ENCODE measurements around the gene IL1R2. TPM values are rescaled to one million over a fixed set of nuclear protein-coding genes. Genes with fewer than 3 reads are reported as not detected.
A peak's percentile ranks its signal among the peaks of the same experiment; 100 is the strongest.

IL1R2 gene
- total RNA-seq, 2 donors from 2014 or later: 8.2 to 11.0 TPM

DNA sequence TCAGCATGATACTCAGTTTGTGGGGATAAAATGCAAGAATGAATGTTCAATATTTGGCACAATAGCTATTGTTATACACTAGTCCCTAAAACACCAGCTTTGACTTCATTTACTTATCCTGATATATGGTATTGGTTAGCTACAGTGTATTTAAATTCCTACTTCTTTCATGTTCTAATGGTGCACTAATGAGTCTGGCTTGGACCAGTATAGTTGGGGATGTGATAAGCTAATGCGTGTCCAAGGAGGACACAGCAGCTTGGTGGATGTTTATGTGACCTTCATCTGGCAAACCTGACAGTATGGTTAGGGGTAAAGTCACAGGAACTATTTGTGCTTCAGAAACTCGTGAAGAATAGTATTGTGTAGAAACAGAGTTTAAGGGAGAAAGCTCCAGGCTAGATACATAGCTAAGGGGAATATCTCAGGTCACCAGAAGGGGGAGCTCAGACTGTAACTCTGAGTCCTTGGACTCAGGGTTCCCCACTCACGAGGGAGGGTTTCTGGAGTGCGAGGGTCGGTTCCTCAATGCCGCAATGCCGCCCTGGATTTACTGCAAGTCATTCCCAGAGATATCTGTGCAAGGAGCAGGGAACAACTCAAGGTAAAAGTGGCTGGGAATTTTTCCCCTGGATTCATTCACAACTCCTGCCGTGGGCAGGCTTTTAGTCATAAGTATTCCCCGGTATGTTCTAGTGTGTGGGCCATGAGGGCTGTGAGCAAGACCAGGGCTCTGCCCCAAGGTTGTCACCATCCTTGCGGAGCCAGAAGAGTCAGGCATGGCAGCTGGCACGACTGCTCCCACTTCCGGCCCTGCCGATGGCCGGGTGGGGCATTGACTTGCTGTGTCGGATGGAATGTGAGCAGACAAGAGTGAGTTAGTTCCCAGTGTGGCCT, 14.5 kb downstream of the IL1R2 start:
- DNase-seq (peak; percentile 56 to 57), ATAC-seq (replicated peaks in 1 of 2) (no peak)
- Mint-ChIP-seq H3K9me3 (no peaks in the 10 kb centered on the region), H3K4me3 (peak overlapping the region in 1 of 2 donors; percentile 25), H3K27ac (no peak overlapping the region), H3K4me1 (ENCODE audit: low read depth) (peaks cover 16% of the 10 kb centered on the region), H3K36me3 (ENCODE audit: insufficient read depth in 2 of 2) (peaks cover 4% of the 10 kb centered on the region in 2 donors), H3K27me3 (ENCODE audit: low read depth) (peaks cover 8% of the 10 kb centered on the region)

DNA sequence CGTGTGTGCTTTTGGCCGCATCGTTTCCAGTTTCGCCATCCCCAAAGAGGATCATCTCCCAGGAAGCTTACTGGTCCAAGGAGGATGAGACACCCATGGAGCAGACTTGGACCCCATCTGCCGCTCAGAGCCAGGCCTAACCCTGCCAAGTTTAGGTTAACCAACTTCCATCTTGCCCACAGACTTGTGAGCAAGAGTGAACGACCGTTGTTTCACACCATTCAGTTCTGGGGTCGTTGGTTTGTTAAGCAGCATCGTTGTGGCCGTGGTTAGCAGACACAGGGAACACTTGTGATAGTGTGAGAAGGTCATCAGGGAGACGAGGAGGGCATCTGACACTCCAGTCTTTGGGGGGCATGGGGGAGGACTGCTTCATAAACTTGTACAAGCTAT, 15.1 kb downstream of the IL1R2 start:
- ATAC-seq (replicated peaks in 1 of 2) (no peak), DNase-seq (no peak)
- Mint-ChIP-seq H3K27me3 (ENCODE audit: low read depth) (peaks cover 8% of the 10 kb centered on the region), H3K36me3 (ENCODE audit: insufficient read depth in 2 of 2) (peaks cover 6 to 9% of the 10 kb centered on the region in 2 donors), H3K4me1 (ENCODE audit: low read depth) (peaks cover 19% of the 10 kb centered on the region), H3K4me3 (no peak overlapping the region), H3K27ac (no peak overlapping the region), H3K9me3 (no peaks in the 10 kb centered on the region)

DNA sequence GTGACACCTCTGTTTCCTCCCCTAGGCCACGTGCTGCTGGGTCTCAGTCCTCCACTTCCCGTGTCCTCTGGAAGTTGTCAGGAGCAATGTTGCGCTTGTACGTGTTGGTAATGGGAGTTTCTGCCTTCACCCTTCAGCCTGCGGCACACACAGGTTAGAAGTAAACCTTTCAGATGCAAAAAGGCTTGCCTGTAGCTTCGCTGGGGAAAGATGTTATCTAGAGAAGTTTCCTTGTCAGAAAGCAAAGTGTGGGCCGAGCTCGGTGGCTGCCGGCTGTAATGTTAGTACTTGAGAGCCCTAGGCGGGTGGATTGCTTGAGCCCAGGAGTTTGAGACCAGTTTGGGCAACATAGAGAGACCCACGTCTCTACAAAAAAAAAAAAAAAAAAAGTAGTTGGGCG, 16.7 kb downstream of the IL1R2 start:
- Mint-ChIP-seq H3K27ac (peak overlapping the region; percentile 35), H3K36me3 (ENCODE audit: insufficient read depth in 2 of 2) (peaks cover 11 to 16% of the 10 kb centered on the region in 2 donors), H3K4me1 (ENCODE audit: low read depth) (peaks cover 33% of the 10 kb centered on the region), H3K9me3 (peaks cover 2 to 3% of the 10 kb centered on the region in 2 donors), H3K27me3 (ENCODE audit: low read depth) (peaks cover 8% of the 10 kb centered on the region), H3K4me3 (no peak overlapping the region)
- DNase-seq (no peak), ATAC-seq (replicated peaks in 1 of 2) (no peak)

DNA sequence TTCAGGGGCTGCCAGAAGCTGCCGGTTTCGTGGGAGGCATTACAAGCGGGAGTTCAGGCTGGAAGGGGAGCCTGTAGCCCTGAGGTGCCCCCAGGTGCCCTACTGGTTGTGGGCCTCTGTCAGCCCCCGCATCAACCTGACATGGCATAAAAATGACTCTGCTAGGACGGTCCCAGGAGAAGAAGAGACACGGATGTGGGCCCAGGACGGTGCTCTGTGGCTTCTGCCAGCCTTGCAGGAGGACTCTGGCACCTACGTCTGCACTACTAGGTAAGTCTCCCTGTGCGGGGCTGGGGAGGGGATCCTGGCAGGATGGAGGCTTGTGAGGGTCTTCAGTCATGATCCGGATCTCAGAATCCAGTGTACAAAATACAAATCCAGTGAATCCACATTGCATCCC, 17.8 kb downstream of the IL1R2 start:
- no peak overlapping the region for H3K27ac Mint-ChIP-seq
- H3K4me1 Mint-ChIP-seq (ENCODE audit: low read depth): peaks cover 44% of the 10 kb centered on the region
- H3K36me3 Mint-ChIP-seq (ENCODE audit: insufficient read depth in 2 of 2): peaks cover 11 to 18% of the 10 kb centered on the region in 2 donors
- H3K4me3 Mint-ChIP-seq: no peak overlapping the region
- no peak for ATAC-seq (replicated peaks in 1 of 2)
- DNase-seq: no peak
- peaks cover 2 to 3% of the 10 kb centered on the region in 2 donors for H3K9me3 Mint-ChIP-seq
- H3K27me3 Mint-ChIP-seq (ENCODE audit: low read depth): peaks cover 8% of the 10 kb centered on the region

DNA sequence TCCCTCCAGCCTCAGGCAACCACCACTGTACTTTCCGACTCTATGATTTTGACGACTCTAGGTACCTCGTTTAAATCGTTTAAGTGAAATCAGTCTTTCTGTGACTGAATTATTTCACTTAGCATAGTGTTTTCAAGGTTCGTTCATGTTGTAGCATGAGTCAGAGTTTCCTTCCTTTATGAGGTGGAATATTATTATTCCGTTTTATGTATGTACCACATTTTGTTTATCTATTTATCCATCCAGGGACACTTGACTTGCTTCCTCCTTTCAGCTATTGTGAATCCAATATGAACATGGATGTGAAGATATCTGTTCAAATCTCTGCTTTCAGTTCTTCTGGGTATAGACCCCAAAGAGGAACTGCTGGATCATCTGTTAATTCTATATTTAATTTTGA, 19.1 kb downstream of the IL1R2 start:
- DNase-seq: no peak
- Mint-ChIP-seq H3K36me3 (ENCODE audit: insufficient read depth in 2 of 2) (peaks cover 11 to 18% of the 10 kb centered on the region in 2 donors), H3K27ac (peak overlapping the region; percentile 3), H3K4me1 (ENCODE audit: low read depth) (peaks cover 44% of the 10 kb centered on the region), H3K4me3 (peak overlapping the region; percentile 3 to 14), H3K9me3 (peaks cover 2 to 3% of the 10 kb centered on the region in 2 donors), H3K27me3 (ENCODE audit: low read depth) (peaks cover 8% of the 10 kb centered on the region)
- peak; percentile 42 to 57 for ATAC-seq (replicated peaks in 1 of 2)

DNA sequence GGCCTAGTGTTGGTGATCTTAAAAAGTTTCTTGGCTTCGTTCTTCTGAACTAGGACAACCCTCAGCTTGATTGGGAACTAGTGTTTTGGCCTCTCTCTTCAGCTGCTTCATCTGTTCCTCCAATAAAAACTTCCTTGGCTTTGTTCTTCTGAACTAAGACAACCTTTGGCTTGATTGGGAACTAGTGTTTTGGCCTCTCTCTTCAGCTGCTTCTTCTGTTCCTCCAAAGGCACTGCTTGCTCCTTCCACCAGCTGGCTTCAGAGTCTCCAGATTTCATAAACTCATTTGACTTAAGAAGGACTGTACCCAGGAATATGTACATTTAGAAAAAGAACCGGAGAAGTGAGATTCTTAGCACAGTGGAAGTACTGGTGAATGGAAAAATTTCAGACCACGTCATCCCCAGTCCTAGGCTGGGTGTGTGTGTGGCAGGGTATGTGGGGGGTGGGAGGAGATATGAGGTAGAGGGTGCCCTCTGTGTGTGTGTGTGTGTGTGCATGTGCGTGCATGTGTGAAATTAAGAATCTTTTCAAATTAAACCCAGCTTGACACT, 20.4 kb downstream of the IL1R2 start:
- Mint-ChIP-seq H3K9me3 (peaks cover 2 to 3% of the 10 kb centered on the region in 2 donors), H3K36me3 (ENCODE audit: insufficient read depth in 2 of 2) (peaks cover 11 to 18% of the 10 kb centered on the region in 2 donors), H3K27me3 (ENCODE audit: low read depth) (peaks cover 8% of the 10 kb centered on the region), H3K4me3 (peak overlapping the region in 1 of 2 donors; percentile 5), H3K4me1 (ENCODE audit: low read depth) (peaks cover 44% of the 10 kb centered on the region), H3K27ac (peak overlapping the region; percentile 35)
- DNase-seq: no peak
- no peak for ATAC-seq (replicated peaks in 1 of 2)

DNA sequence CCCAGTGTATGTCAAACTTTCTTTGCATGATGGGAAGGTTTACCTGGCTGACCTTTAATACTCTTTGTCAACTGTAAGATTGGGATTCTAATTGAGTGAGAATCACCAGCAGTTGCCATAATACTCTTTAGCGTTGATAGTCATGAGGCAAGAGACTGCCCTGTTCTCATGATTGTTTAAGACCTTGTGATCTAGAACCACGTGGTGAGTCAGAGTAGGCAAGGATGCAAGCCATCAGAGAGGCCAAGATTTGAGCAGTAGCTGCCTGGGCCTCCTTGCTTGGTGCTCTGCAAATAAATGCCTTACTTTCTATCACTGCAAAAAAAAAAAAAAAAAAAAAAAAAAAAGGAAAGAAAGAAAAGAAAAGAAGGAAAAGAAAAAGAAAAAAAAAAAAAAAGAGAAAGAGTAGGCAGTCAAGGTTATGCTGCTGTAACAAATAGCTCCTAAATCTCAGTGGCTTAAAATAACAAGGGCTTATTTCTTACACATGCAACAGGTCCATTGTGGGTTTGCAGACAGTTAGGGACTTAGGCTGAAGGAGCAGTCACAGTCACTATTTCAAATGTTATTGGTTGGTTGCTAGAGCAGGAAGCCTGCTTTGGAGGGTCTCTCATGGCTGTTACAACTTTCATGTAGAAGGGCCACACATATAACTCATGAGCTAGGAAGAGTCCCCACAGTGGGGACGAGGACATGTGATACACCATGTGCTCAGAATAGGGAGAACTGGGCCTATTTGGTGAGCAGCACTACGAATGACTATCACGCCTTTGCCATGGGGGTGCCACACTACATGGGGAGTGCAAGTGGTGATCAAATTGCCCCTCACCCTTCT, 21.7 kb downstream of the IL1R2 start:
- DNase-seq: no peak
- ATAC-seq (replicated peaks in 1 of 2): peak; percentile 59 to 61
- peaks cover 2 to 3% of the 10 kb centered on the region in 2 donors for H3K9me3 Mint-ChIP-seq
- H3K4me1 Mint-ChIP-seq (ENCODE audit: low read depth): peaks cover 50% of the 10 kb centered on the region
- H3K27me3 Mint-ChIP-seq (ENCODE audit: low read depth): no peaks in the 10 kb centered on the region
- H3K27ac Mint-ChIP-seq: no peak overlapping the region
- peak overlapping the region in 1 of 2 donors; percentile 40 for H3K4me3 Mint-ChIP-seq
- H3K36me3 Mint-ChIP-seq (ENCODE audit: insufficient read depth in 2 of 2): peaks cover 11 to 18% of the 10 kb centered on the region in 2 donors

DNA sequence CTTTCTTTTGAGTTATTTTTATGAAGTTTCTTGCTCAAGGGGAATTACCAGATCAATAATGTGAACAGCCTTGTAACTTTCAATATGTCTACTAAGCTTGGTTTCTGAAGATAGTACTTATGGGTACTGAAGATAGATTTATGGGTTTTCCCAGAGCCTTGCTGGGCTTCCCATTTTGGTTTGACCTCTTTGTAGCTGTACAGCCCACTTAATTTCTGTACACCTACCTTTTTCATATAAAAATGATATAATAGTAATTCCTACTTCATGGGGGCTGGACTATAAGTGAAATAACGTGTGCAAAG, 22.2 kb downstream of the IL1R2 start:
- peak; percentile 25 to 47 for ATAC-seq (replicated peaks in 1 of 2)
- Mint-ChIP-seq H3K9me3 (peaks cover 2 to 3% of the 10 kb centered on the region in 2 donors), H3K27ac (no peak overlapping the region), H3K36me3 (ENCODE audit: insufficient read depth in 2 of 2) (peaks cover 11 to 13% of the 10 kb centered on the region in 2 donors), H3K4me1 (ENCODE audit: low read depth) (peaks cover 56% of the 10 kb centered on the region), H3K4me3 (peak overlapping the region in 1 of 2 donors; percentile 14), H3K27me3 (ENCODE audit: low read depth) (no peaks in the 10 kb centered on the region)
- no peak for DNase-seq

DNA sequence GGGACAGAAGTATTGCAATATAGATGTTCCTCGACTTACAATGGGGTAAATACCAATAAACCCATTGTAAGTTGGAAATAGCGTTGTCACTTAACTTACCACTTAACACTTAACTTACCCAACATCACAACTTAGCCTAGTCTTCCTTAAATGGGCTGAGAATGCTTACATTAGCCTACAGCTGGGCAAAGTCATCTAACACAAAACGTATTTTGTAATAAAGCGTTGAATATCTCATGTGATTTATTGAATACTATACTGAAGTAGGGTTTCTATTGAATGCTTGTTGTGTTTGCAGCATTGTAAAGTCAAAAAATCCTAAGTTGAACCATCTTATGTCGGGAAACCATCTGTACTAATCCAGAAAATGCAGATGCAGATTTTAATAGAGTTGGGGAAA, 23.6 kb downstream of the IL1R2 start:
- H3K4me1 Mint-ChIP-seq (ENCODE audit: low read depth): peaks cover 66% of the 10 kb centered on the region
- DNase-seq: no peak
- H3K27me3 Mint-ChIP-seq (ENCODE audit: low read depth): no peaks in the 10 kb centered on the region
- H3K36me3 Mint-ChIP-seq (ENCODE audit: insufficient read depth in 2 of 2): peaks cover 9 to 15% of the 10 kb centered on the region in 2 donors
- peaks cover 2 to 3% of the 10 kb centered on the region in 2 donors for H3K9me3 Mint-ChIP-seq
- no peak for ATAC-seq (replicated peaks in 1 of 2)
- H3K27ac Mint-ChIP-seq: no peak overlapping the region
- H3K4me3 Mint-ChIP-seq: no peak overlapping the region

DNA sequence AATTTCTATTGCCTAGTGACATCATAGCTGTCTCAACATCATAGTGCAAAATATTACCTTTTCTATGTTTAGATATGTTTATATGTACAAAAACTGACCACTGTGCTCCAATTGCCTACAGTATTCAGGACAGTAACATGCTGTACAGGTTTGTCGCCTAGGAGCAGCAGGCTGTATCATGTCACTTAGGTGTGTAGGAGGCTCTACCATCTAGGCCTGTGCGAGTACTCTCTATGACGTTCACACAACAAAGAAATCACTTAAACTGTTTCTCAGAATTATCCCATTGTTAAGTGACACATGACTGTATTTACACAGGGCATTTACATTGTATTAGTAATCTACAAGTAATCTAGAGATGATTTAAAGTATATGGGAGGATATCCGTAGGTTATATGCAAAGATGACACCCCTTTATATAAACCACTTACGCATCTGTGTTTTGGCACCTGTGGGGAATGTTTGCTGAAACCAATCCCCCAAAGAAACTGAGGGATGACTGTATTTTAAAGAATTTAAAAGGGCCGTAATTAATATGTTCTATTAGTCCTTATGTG, 24.7 kb downstream of the IL1R2 start:
- Mint-ChIP-seq H3K4me3 (no peak overlapping the region), H3K36me3 (ENCODE audit: insufficient read depth in 2 of 2) (peaks cover 7 to 14% of the 10 kb centered on the region in 2 donors)

DNA sequence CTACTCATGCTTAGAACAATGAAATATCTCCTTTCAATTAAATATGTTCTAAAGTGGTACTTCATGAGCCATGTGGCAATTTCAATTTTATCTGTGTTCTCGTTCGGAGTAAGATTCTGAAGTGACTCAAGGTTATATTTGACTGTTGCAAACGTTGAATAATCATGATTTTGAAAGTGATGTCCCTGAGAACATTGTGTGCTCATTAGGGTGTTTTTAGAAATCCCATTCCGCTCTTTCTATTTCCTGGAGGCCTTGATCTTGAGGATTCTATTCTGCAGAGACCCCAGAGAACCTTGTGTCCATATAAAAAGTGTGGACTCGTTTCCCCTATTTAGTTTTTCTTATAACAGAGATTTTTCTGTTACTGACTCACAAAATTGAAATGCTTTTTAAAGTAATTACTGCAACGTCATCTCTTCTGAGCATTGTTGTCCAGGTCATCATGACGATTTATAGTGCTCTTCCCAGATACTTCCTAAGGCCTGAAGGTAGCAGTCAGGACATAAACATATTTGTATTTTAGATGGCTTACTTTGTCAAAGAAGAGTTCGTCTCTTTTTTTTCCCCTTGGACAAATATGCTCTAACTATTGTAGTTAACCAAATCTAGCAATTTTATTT, 27.2 kb downstream of the IL1R2 start:
- H3K27ac Mint-ChIP-seq: no peak overlapping the region
- peak overlapping the region in 1 of 2 donors; percentile 1 for H3K4me3 Mint-ChIP-seq
- H3K27me3 Mint-ChIP-seq (ENCODE audit: low read depth): no peaks in the 10 kb centered on the region
- peak; percentile 44 to 53 for ATAC-seq (replicated peaks in 1 of 2)
- H3K9me3 Mint-ChIP-seq: no peaks in the 10 kb centered on the region
- peaks cover 0 to 6% of the 10 kb centered on the region in 2 donors for H3K36me3 Mint-ChIP-seq (ENCODE audit: insufficient read depth in 2 of 2)
- peaks cover 61% of the 10 kb centered on the region for H3K4me1 Mint-ChIP-seq (ENCODE audit: low read depth)
- DNase-seq: no peak

More for the DNA sequence above, 24.7 kb downstream of the IL1R2 start:
- DNase-seq: no peak
- H3K4me1 Mint-ChIP-seq (ENCODE audit: low read depth): peaks cover 66% of the 10 kb centered on the region
- ATAC-seq (replicated peaks in 1 of 2): peak in 1 of 2 donors; percentile 37
- H3K27ac Mint-ChIP-seq: peak overlapping the region; percentile 14
- peaks cover 2 to 3% of the 10 kb centered on the region in 2 donors for H3K9me3 Mint-ChIP-seq
- H3K27me3 Mint-ChIP-seq (ENCODE audit: low read depth): no peaks in the 10 kb centered on the region

DNA sequence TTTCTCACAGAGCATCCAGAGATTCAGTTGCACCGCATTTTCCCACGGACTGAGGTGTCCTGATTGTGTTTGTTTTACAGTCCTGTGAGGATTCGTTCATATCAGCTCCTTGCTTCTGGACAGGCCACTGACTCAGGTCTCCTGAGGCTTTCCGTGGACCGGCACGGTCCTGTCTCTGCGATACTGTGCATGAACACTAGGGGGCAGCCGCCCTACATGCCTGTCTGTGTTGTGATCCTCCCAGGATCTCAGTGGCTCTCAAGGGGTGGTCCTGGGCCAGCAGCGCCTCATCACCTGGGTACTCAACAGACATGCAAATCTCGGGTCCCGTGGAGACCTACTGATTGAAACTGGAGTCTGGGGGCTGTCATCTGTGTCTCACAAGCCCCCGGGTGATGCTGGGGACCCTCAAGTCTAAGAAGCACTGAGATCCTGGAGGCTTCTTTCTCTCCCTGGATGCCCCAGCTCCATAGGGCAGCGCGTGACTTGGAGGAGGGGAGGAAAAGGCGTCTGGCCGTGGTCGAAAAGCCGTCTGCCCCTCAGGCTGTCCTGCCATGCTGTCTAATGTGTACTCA, 28.9 kb downstream of the IL1R2 start:
- Mint-ChIP-seq H3K27ac (peak overlapping the region; percentile 0), H3K4me3 (peak overlapping the region; percentile 10 to 49), H3K9me3 (no peaks in the 10 kb centered on the region), H3K4me1 (ENCODE audit: low read depth) (peaks cover 67% of the 10 kb centered on the region), H3K36me3 (ENCODE audit: insufficient read depth in 2 of 2) (peaks cover 1 to 10% of the 10 kb centered on the region in 2 donors), H3K27me3 (ENCODE audit: low read depth) (no peaks in the 10 kb centered on the region)
- DNase-seq (peak; percentile 83 to 91), ATAC-seq (replicated peaks in 1 of 2) (peak; percentile 81 to 86)
